Testis (tissue), 2 donors: ENCODE results near the gene FHIT.

Experiments used
- CTCF ChIP-seq, 3 experiments: fragments of 450-650 bp in 2 of 3; fragments of 200-600 bp in 1 of 3; sonication (generic) in 1 of 3; IDR thresholded peaks; one replicate each; pipeline ENCODE4 v1.5.1; 2016 to 2019; ENCODE audit warnings: antibody characterized with exemption in 3 of 3, mild to moderate bottlenecking in 2 of 3, moderate library complexity in 1 of 3
- POLR2A ChIP-seq: fragments of 450-650 bp; IDR thresholded peaks from one replicate; pipeline ENCODE4 v1.6.1; 2017; ENCODE audit warnings: antibody characterized with exemption, mild to moderate bottlenecking, moderate library complexity

- TF ChIP-seq CTCF (IDR thresholded peaks at IDR 0.05) (no peak), POLR2A (no peak)
These were observed 1468.6 kb downstream of the FHIT start for GRCh38 chr3:59782664-59783063.
